ENCODE results near the gene DPAGT1. TPM values are rescaled to one million over a fixed set of nuclear protein-coding genes. Genes with fewer than 3 reads are reported as not detected.

Gene DPAGT1
- total RNA-seq, 1 donor from 2014 or later = 48.8 TPM

GRCh38 chr11:119095066-119095880 lies 6.4 kb downstream of the DPAGT1 start:
- peaks cover 49% of the 10 kb centered on the region for H3K4me1 Mint-ChIP-seq
- no peaks in the 10 kb centered on the region for H3K9me3 Mint-ChIP-seq
- H3K27ac Mint-ChIP-seq (ENCODE audit: unreplicated experiment) = peak overlapping the region; percentile 98
- peaks cover 34% of the 10 kb centered on the region for H3K36me3 Mint-ChIP-seq (ENCODE audit: low read depth)
- peak; percentile 12 for TF ChIP-seq CTCF (conservative IDR thresholded peaks at IDR 0.05)
- H3K27me3 Mint-ChIP-seq (ENCODE audit: low read depth) = peaks cover 13% of the 10 kb centered on the region
- peak; percentile 97 for DNase-seq (ENCODE audit: low read depth, low spot score)
- peak overlapping the region; percentile 91 for H3K4me3 Mint-ChIP-seq

GRCh38 chr11:119094816-119095065 lies 6.9 kb downstream of the DPAGT1 start:
- H3K36me3 Mint-ChIP-seq (ENCODE audit: low read depth) = peaks cover 34% of the 10 kb centered on the region
- DNase-seq (ENCODE audit: low read depth, low spot score) = no peak
- H3K4me3 Mint-ChIP-seq = peak overlapping the region; percentile 91
- H3K27me3 Mint-ChIP-seq (ENCODE audit: low read depth) = peaks cover 13% of the 10 kb centered on the region
- no peaks in the 10 kb centered on the region for H3K9me3 Mint-ChIP-seq
- TF ChIP-seq CTCF (conservative IDR thresholded peaks at IDR 0.05) = peak; percentile 67
- peak overlapping the region; percentile 98 for H3K27ac Mint-ChIP-seq (ENCODE audit: unreplicated experiment)
- peaks cover 49% of the 10 kb centered on the region for H3K4me1 Mint-ChIP-seq

GRCh38 chr11:119093942-119094815 lies 7.5 kb downstream of the DPAGT1 start:
- Mint-ChIP-seq H3K36me3 (ENCODE audit: low read depth) (peaks cover 34% of the 10 kb centered on the region), H3K27ac (ENCODE audit: unreplicated experiment) (peak overlapping the region; percentile 98), H3K4me1 (peaks cover 49% of the 10 kb centered on the region), H3K9me3 (no peaks in the 10 kb centered on the region), H3K4me3 (peak overlapping the region; percentile 97), H3K27me3 (ENCODE audit: low read depth) (peaks cover 13% of the 10 kb centered on the region)
- no peak for TF ChIP-seq CTCF (conservative IDR thresholded peaks at IDR 0.05)
- DNase-seq (ENCODE audit: low read depth, low spot score) = no peak

- TF ChIP-seq CTCF (conservative IDR thresholded peaks at IDR 0.05) = no peak
- peak overlapping the region; percentile 97 for H3K4me3 Mint-ChIP-seq
- no peaks in the 10 kb centered on the region for H3K9me3 Mint-ChIP-seq
- peaks cover 49% of the 10 kb centered on the region for H3K4me1 Mint-ChIP-seq
- peak overlapping the region; percentile 96 for H3K27ac Mint-ChIP-seq (ENCODE audit: unreplicated experiment)
- DNase-seq (ENCODE audit: low read depth, low spot score) = no peak
- H3K27me3 Mint-ChIP-seq (ENCODE audit: low read depth) = peaks cover 13% of the 10 kb centered on the region
- H3K36me3 Mint-ChIP-seq (ENCODE audit: low read depth) = peaks cover 34% of the 10 kb centered on the region
Observed at GRCh38 chr11:119092880-119093842, 8.5 kb downstream of the DPAGT1 start.

All from neural crest cell (in vitro differentiated cells).